HG02798 (cell line): Measurements from ENCODE around the gene MYB.
"Not testable (repeated sequence)": the region's sequence is repeated elsewhere in the genome, so short reads cannot be mapped to it uniquely, and the experiment has no call there.

Experiments
- ATAC-seq: cut with Tn5 transposase; IDR thresholded peaks from one replicate; pipeline ENCODE4 v1.9.1; 2021; ENCODE audit warnings: mild to moderate bottlenecking; ENCODE audit not compliant: unreplicated experiment, poor library complexity

Gene MYB

GRCh38 chr6:135180542-135181332 is at the start of gene MYB:
MYB (plus strand) TSS chr6:135181308; CDS start chr6:135181514, 206 bp downstream.
- peak; percentile 37 for ATAC-seq

- no peak for ATAC-seq
Measured at GRCh38 chr6:135132776-135133175, 48.3 kb upstream of the MYB start.

- ATAC-seq: no peak
Measured at GRCh38 chr6:135135835-135136234, 45.3 kb upstream of the MYB start.

DNA sequence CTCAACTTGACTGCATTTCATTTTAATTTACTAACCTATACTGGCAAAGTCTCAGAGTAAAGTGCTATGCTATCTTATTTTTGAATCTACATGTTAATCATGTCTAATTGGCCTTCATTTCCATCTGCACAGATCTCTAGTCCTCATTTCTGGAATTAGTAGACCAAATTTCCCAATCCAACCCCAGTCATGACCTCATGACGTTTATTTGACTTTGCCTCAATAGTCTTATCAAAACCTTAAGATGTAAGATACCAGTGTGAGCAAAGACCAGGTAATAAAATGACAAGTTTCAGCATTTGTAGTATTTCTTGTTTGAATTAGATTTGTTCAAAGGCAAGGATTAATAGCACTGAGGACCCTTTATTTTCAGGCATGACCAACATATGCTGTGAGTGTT is 43.3 kb upstream of the MYB start:
- ATAC-seq: no peak

DNA sequence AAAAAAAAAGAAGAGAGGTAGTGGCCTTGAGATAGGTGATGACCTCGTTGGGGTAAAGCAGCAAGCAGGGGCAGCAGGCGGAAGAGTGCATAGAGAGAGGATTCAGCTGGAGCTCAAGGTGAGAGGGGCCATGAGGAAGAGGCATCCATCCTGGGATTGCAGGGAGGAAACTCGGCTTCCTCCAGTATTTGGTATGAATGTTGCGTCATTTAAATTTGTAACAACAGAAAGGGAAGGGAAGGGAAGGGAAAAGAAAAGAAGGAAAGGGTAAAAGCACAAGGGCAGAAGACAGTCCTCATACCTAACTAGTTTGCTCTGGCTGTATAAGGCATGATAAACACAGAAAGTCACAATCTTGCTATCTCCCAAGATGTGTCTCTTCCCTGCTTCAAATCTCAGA is 39.9 kb upstream of the MYB start:
- no peak for ATAC-seq

GRCh38 chr6:135141728-135142127 is 39.4 kb upstream of the MYB start:
- ATAC-seq: peak; percentile 59

GRCh38 chr6:135142232-135142631 is 38.9 kb upstream of the MYB start:
- not testable (repeated sequence) for ATAC-seq

DNA sequence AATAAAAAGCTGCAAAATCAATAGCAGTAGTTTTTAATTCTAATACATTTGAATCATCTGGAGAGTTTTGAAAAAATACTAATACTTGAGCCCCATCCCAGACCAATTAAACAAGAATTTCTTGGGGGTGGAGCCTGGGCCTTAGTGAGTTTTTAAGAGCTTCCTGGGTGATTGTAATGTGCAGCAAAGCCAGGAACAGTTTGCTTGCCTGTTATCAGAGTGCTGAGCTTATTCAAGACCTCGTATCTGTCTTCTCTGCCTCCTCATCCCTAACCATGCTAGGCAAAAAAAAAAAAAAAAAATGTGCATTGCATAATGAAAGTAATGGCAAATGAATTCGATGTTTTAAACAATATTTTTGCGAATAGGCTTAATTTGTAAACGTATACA is 36.4 kb upstream of the MYB start:
- no peak for ATAC-seq

- no peak for ATAC-seq
Measured at GRCh38 chr6:135145063-135145800, 35.9 kb upstream of the MYB start.

DNA sequence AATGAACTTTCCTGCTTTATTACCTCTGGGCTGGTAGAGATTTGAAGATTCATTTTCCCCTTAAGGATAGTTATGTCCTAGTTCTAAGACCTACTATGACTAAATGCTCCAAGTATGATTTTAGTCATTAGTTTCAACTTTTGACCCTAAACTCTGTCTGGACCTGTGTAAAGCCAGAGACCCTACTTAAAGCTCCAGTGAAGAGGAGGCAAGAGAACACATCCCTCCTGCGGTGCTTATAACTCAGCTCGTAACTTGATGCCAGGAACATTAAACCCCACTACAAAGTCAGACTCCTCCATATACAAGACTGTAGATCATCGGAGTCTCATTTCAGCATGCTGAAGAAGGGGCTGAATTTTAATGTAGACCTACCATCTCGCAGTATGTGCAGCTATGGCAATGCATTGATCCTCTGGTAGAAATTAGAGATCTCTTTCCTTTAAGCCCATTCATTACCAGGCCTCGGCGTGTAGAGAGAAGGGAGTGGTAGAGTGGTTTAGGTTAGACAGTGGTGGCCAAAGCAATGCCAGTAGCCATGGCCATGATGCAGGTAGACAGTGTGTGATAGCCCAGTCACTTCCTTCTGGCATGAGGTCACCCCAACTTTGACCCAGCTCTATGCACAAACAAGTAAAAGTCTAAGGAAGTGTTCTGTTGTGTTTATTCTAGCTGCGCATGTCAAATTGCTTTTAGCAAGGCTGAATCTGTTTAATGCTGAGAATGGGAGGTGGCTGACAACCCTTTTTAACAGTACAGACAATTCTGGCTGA is 34.8 kb upstream of the MYB start:
- ATAC-seq: no peak

GRCh38 chr6:135147637-135148592 is 33.2 kb upstream of the MYB start:
- no peak for ATAC-seq

DNA sequence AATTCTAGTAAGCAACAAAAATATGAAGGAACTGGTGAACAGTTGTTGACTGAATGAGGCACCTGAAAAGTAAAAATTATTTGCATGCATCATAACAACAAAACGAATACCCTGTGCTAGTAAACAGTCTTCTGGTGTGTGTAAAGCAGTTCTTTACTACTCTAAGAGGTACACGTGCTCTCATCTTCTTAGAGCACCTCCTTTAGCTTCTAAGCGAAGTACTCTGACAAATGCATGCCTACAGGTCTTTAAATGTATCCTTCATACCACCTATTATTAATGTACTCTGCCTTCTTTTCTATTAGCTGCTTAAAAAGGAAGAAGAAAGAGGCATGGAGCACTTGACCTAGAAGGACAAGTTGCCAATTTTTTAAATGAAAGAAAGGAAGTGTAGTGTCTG is 32.2 kb upstream of the MYB start:
- ATAC-seq: no peak

DNA sequence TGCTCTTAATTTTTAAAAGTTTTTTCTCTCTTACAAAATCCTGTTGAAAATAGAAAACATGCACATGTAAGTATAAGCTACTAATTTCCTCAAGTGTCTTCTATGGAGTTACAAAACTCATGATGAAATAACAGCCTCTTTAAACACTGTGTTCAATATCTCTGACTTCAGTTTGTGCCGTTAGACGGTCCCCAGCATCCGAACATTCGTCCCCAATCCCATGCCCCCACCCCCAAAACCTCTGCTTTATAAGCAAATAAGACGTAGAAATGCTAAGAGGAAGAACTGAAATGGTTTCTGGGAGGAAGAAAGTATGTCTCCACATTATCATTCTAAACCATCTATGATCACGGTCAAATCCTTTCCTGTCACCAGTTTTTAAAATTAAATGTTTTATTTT is 31.7 kb upstream of the MYB start:
- ATAC-seq: no peak

GRCh38 chr6:135150481-135150880 is 30.6 kb upstream of the MYB start:
- ATAC-seq: not testable (repeated sequence)

- ATAC-seq: not testable (repeated sequence)
Measured at GRCh38 chr6:135154125-135154524, 27.0 kb upstream of the MYB start.

- no peak for ATAC-seq
Measured at GRCh38 chr6:135158397-135158796, 22.7 kb upstream of the MYB start.

GRCh38 chr6:135159531-135159930 is 21.6 kb upstream of the MYB start:
- ATAC-seq: peak; percentile 41

GRCh38 chr6:135161411-135162395 is 19.4 kb upstream of the MYB start:
- ATAC-seq: no peak
